Stimulated activated CD4-positive, alpha-beta T cell treated with anti-CD3 and anti-CD28 coated beads, Interleukin-4, amount 100 ng/mL, for 24 hours (primary cell): ENCODE measurements around the gene TBC1D22A.

ENCODE experiments used
- DNase-seq: peaks from one replicate; pipeline ENCODE4 v3.0.0-alpha.2; 2020

TBC1D22A gene

DNA sequence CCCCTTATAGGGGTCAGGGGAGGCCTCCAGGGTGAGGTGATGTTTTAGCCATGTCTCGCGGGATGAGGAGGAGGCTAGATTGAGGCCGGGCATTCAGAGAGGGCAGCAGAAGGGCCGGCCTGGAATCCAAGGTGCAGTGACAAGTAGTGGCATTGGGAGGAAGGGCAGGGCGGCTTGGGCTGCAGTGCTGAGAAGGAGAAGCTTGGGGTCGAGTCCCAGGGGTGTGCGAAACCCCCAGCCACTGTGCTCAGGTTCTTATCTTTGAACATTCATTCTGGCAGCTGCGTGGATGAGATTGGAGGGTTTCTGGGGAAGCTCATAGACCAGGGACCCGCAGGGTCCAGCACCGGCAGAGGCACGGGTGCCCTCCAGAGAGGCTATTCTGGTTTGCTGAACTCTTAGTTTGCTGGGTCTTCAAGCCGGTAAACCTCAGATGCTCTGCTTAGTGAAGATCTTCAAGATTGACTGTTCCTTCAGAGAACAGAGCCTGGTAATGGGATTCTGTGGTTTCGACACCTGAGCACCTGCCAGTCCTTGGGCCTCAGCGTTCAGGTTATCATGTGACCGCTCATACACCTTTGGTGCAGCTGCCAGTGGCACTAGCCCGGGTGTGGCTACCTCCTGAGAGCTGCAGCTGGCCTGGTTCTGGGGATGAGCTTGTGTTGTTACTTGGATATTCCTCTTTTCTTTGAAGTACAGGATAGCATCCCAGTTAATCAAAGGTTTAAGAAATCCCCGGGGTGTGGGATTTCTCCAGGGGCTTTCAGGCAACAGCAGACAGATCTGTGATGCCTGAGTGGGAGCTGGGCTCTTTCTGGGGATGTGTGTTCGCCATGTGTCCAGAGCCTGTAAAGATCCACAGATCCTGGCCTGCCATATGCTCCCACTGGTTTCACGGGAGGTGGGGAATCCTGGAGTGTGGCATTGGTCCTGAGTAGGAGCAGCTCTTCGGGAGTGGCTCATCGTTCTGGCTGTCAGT lies 152.8 kb downstream of the TBC1D22A start:
- DNase-seq = no peak

DNA sequence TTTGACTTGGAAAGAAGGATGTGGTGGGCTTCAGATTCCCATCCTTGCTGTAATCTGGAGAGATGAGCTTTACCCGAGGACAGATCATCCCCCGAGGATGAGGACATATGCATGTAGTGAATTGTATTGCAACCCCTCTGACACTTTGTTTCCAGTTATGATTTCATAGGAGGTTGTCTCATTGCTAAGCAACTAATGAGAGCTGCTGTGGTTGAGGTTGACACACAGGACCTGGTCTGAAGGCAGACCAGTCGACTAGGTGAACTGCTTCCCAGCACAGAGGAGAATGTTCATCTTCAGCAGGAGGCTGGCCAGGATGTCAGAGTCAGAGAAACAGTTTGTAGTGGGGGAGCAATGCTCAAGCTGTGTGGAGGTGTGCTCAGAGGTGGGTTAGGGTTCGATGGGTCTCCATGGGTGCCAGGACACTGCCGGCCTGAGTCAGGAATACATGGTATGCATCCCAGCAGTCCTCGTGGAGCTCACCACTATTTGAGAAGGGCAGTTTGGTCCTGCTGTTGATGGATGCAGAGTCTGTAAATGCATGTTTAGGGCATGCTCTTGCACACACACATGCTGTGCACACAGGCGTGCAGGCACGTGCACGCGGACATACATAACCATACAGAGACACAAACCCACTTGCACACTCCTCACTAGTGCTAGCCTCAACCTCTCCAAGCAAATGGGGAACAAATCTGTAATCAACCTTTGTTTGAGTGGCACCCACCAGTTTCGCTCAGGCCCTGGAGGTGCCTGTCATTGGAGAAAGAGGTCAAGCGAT lies 153.7 kb downstream of the TBC1D22A start:
- DNase-seq = no peak

DNA sequence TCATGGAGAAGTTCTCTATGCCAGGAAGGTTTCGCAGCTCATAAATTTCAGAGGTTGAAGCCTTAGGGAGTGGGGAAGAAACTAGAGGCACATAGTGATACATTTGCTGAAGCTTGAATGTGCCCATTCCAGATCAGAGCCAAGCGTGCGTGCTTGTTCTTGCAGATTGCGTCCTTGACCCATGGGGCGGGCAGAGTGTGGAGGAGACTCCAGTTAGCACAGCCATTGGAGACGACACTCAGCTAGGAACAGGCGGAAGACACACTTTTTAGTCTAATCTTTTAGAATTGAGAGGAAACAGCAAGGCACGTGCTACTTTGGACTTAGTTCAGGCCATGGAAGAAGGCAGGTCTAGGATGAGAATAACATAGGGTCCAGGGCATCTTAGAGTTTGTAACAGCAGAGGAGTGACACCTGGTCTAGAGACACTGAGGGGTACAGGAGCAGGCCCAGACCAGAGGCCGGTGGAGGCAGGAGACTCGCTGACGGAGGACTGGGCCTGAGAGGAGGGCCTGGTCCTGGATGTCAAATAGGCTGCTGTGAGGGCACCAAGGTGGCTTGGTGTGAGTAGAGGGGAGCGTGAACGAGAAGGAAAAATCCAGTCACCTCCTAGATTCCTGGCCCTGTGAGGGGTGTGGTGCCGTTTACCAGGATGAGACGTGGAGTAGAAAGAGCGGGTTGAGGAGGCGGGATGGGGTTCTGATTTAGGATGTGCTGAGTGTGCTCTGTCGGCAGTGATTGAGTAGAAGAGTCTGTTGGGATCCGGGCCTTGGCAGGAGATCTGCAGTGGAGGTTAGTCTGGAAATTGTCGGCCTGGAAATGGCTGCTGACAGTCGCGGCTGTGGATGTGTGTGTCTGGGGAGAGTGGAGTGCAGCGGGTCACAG lies 154.7 kb downstream of the TBC1D22A start:
- DNase-seq = no peak

- no peak for DNase-seq
Measured at GRCh38 chr22:46917771-46918101, 155.3 kb downstream of the TBC1D22A start.

- DNase-seq = no peak
Measured at GRCh38 chr22:46918197-46918596, 155.7 kb downstream of the TBC1D22A start.

- no peak for DNase-seq
Measured at GRCh38 chr22:46922037-46922436, 159.6 kb downstream of the TBC1D22A start.

DNA sequence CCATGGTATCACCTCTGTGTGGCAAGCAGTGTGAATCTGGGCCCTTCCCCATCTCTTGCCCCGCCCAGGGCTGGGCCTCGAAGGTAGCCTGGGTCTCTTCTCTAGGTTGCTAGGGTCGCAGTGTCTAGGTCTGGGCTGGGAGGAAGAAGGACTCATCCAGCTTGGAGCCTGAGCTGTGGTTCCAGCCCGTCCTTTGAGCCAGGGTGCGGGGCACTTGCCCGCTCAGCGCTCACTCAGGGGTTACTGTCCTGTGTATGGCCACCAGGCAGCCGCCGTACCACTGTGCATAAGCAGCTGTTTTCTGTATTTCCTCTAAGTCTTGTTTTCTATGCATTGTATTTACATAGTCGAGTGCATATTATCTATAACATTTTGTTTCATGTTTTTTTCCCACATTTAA lies 160.9 kb downstream of the TBC1D22A start:
- DNase-seq = no peak

DNA sequence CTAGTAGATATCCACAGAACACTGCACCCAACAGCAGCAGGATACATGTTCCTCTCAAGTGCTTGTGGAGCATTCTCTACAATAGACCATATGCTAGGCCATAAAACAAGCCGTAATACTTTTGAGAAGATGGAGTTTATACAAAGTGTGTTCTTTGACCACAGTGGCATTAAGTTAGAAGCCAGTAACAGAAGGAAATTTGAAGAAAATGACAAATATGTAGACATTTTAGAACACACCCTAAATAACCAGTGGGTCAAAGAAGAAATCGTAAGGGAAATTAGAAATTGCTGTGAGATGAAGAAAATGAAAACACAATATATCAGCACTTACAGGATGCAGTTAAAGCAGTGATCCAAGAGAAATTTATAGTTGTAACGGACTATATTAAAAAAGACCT lies 163.4 kb downstream of the TBC1D22A start:
- no peak for DNase-seq

DNA sequence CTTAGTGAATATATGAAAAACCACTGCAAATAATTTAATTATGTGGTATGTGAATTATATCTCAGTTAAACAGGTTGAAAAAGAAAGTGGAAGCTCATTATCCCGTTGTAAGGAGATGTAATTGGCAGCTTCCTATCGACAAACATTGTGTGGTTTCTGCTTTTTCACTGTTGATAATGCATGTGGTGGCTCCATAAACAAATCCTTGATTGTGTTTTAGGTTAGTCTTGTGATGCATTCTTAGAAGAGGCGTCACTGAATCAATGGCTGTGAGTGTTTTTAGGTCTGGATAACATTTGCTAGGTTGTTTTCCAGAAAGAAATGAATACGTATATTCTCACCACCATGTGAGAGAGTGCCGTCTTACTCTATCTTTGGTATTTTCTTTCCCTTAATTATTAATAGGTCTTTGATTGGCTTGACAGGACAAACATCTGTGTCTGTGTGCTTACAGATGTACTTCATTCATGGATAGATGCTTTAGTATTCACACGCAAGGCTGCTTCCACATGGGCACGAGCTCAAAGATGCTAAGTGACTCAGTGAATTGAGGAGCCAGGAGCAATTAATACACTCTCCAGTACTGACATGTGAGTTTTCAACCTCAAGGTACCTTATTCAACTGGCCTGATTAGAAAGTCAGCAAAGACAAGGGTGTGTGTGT lies 166.7 kb downstream of the TBC1D22A start:
- DNase-seq = no peak

GRCh38 chr22:46929710-46930204 lies 167.3 kb downstream of the TBC1D22A start:
- DNase-seq = no peak

DNA sequence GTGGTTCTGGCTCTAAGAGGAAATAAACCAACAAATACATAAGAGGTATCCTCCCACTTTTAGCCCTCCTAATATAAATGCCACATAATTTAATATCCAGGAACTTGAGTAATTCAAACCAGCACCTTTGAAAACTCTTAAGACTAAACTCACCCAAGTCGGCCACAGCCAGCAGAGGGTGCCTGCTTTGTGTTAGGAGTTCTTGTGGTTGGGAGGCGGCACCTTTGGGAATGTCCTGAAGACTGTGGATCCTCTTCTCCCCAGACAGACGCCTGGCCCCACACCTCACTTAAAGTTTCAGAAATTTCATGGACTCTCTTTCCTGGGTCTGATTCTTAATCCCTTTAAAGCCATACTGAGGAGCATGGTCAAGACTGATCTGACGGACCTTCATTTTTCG lies 169.0 kb downstream of the TBC1D22A start:
- DNase-seq = no peak

GRCh38 chr22:46931881-46932280 lies 169.4 kb downstream of the TBC1D22A start:
- no peak for DNase-seq

- no peak for DNase-seq
Measured at GRCh38 chr22:46933040-46933930, 170.8 kb downstream of the TBC1D22A start.

GRCh38 chr22:46934172-46934745 lies 171.8 kb downstream of the TBC1D22A start:
- DNase-seq = no peak

DNA sequence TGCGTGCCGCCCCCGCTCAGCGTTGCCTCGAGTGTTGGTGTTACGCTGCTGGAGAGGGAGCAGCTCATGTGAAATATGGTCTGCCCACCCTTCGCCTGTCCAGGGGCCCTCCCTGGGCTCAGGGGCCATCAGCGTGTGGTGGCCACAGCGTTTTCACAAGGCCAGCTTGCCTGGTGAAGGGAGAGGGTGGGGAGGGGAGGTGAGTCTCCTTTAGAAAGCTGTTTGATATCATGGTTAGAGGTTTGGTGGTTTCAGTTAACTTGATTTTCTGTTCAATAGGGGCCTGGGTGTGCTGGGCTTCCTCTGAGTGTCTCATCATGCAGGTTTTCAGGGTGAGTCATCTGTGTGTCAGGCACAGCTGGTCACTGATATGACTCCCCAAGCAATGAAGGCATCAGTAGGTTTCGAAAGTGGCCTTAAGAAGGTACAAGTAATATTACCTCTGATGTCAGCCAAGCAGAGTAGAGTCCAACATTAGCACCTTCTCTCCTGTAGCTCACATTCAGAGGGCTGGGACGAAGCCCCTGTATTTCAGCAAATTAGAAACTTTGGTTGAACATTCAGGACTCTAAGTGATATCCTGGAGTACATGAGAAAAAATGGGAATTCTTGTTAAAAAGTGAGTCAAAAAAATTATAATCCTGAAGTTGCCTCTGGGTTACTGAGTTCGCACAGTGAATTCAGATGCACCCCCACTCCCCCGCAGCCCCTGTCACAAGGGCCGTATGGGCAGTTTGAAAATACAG lies 172.5 kb downstream of the TBC1D22A start:
- peak; percentile 19 for DNase-seq

DNA sequence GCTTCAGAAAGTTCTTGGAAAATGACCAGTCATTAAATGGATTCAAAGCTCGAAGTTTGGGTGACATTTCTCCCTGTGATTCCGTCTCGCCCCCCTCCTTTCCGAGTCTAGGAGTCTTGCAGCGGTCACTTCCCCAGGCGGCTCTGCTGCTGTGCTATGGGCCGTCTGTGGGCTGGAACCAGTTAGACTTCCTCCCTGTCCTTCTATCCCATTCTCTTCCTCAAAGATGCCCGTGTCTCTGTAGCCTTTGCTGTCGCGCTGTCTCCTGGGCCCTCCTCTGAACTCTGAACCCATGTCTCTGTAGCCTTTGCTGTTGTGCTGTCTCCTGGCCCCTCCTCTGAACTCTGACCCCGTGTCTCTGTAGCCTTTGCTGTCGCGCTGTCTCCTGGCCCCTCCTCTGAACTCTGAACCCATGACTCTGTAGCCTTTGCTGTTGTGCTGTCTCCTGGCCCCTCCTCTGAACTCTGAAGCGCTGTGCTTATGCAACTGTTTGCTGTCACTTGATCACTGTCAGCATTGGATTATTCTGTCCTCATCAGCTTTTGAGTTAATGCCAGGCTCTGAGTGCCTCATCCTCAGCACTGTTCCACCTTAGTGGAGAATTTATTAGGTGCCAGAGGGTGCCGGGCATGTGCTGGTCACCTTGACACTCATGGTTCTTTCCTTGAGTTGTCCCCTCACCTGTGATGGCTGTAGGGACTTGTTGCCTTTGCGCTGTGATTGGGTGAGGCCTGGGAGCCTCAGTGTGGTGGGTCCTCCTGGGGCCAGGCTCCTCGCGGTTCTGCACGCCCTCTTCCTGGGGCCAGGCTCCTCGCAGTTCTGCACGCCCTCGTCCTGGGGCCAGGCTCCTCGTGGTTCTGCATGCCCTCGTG lies 173.3 kb downstream of the TBC1D22A start:
- DNase-seq = no peak

- DNase-seq = no peak
Measured at GRCh38 chr22:46936378-46936903, 174.0 kb downstream of the TBC1D22A start.

DNA sequence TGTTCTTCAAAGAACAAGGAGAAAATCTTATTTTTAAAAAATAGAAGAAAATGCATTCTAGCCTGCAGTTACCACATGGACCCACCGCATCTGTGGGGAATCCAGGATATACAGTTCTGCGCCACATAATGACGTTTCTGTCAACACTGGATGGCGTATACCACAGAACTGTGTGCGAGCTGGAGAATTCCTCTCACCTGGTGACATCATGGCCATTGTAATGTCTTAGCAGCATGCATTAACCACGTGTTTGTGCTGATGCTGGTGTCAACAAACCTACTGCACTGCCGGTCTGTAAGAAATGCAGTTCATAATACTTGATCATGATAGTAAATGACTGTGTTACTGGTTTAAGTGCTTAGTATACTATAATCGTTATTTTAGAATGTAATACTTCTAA lies 174.7 kb downstream of the TBC1D22A start:
- no peak for DNase-seq

DNA sequence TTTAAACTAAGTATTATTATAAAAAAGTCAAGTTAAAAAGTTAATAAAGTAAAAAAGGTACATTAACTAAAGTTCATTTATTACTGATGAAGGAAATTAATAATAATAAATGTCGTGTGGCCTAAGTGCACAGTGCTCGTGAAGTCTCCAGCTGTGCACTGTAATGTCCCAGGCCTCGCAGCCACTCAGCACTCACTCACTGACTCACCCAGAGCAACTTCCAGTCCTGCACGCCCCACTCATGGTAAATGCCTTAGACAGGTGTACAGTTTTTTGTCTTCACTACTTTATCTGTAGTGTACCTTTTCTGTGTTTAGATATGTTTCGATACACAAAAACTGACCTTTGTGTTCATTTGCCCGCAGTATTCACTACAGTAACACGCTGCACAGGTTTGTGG lies 175.5 kb downstream of the TBC1D22A start:
- no peak for DNase-seq
